Ishikawa (cell line): Measurements from ENCODE around the gene LRGUK.

ENCODE experiments used
- CEBPB ChIP-seq: IDR thresholded peaks from 2 replicates; pipeline ENCODE4 v1.6.1; 2012
- CREB1 ChIP-seq: IDR thresholded peaks from 2 replicates; pipeline ENCODE4 v1.6.1; 2012; ENCODE audit warnings: low read depth
- EGR1 ChIP-seq: IDR thresholded peaks from 2 replicates; pipeline ENCODE4 v1.6.1; 2012
- EP300 ChIP-seq: IDR thresholded peaks from 2 replicates; pipeline ENCODE4 v1.6.1; 2012; ENCODE audit warnings: borderline replicate concordance
- FOXM1 ChIP-seq: IDR thresholded peaks from 2 replicates; pipeline ENCODE4 v1.6.1; 2012; ENCODE audit warnings: low read depth, borderline replicate concordance
- MAX ChIP-seq: IDR thresholded peaks from 2 replicates; pipeline ENCODE4 v1.6.1; 2012
- NFIC ChIP-seq: IDR thresholded peaks from 2 replicates; pipeline ENCODE4 v1.6.1; 2012
- RAD21 ChIP-seq: IDR thresholded peaks from 2 replicates; pipeline ENCODE4 v1.6.1; 2012; ENCODE audit warnings: low read depth
- REST ChIP-seq: IDR thresholded peaks from 2 replicates; pipeline ENCODE4 v1.6.1; 2012; ENCODE audit warnings: low read depth, mild to moderate bottlenecking
- TAF1 ChIP-seq: IDR thresholded peaks from 2 replicates; pipeline ENCODE4 v1.6.1; 2012; ENCODE audit warnings: low read depth, mild to moderate bottlenecking
- TCF12 ChIP-seq: IDR thresholded peaks from 2 replicates; pipeline ENCODE4 v1.6.1; 2012; ENCODE audit warnings: low read depth
- TEAD4 ChIP-seq: IDR thresholded peaks from 2 replicates; pipeline ENCODE4 v1.6.1; 2012
- USF1 ChIP-seq: IDR thresholded peaks from 2 replicates; pipeline ENCODE4 v1.6.1; 2012
- YY1 ChIP-seq: IDR thresholded peaks from 2 replicates; pipeline ENCODE4 v1.6.1; 2012; ENCODE audit warnings: low read depth
- ZBTB7A ChIP-seq: IDR thresholded peaks from 2 replicates; pipeline ENCODE4 v1.6.1; 2012; ENCODE audit warnings: low read depth

The LRGUK gene

GRCh38 chr7:134105841-134106240 lies 21.3 kb upstream of the LRGUK start:
- TF ChIP-seq EGR1 (no peak), MAX (no peak), FOXM1 (no peak), EP300 (no peak), CREB1 (no peak), ZBTB7A (no peak), TCF12 (no peak)

GRCh38 chr7:134108802-134109201 lies 18.3 kb upstream of the LRGUK start:
- no peak for TF ChIP-seq USF1
- TF ChIP-seq CEBPB = no peak
- TF ChIP-seq TCF12 = no peak
- no peak for TF ChIP-seq ZBTB7A
- TF ChIP-seq REST = no peak
- TF ChIP-seq EP300 = no peak

GRCh38 chr7:134113655-134114054 lies 13.5 kb upstream of the LRGUK start:
- no peak for TF ChIP-seq ZBTB7A
- no peak for TF ChIP-seq CREB1
- TF ChIP-seq MAX = no peak
- no peak for TF ChIP-seq CEBPB
- no peak for TF ChIP-seq TCF12
- TF ChIP-seq REST = no peak
- TF ChIP-seq USF1 = no peak
- no peak for TF ChIP-seq EGR1
- no peak for TF ChIP-seq RAD21
- no peak for TF ChIP-seq EP300
- no peak for TF ChIP-seq YY1

- no peak for TF ChIP-seq MAX
- no peak for TF ChIP-seq USF1
- TF ChIP-seq FOXM1 = no peak
- TF ChIP-seq YY1 = no peak
- no peak for TF ChIP-seq RAD21
- TF ChIP-seq REST = no peak
- TF ChIP-seq EGR1 = no peak
- TF ChIP-seq CEBPB = no peak
Observed at GRCh38 chr7:134114992-134115391, 12.1 kb upstream of the LRGUK start.

- no peak for TF ChIP-seq TAF1
- no peak for TF ChIP-seq MAX
- no peak for TF ChIP-seq FOXM1
- no peak for TF ChIP-seq EGR1
- TF ChIP-seq YY1 = no peak
- no peak for TF ChIP-seq NFIC
- TF ChIP-seq CREB1 = no peak
- TF ChIP-seq TCF12 = no peak
- TF ChIP-seq EP300 = no peak
- TF ChIP-seq CEBPB = no peak
- no peak for TF ChIP-seq USF1
- no peak for TF ChIP-seq RAD21
- TF ChIP-seq REST = no peak
- no peak for TF ChIP-seq ZBTB7A
- TF ChIP-seq TEAD4 = no peak
Observed at GRCh38 chr7:134120405-134120804, 6.7 kb upstream of the LRGUK start.
